CD8-positive, alpha-beta memory T cell (primary cell): ENCODE measurements around the gene CNKSR1. TPM values are rescaled to one million over a fixed set of nuclear protein-coding genes. Genes with fewer than 3 reads are reported as not detected.
A peak's percentile ranks its signal among the peaks of the same experiment; 100 is the strongest.

Source experiments
- CTCF ChIA-PET: fragments of 350-600 bp; sonication (Branson Sonifier 250); formaldehyde crosslinking; loops from one replicate; lab custom pipeline; 2021; ENCODE audit warnings: antibody characterized with exemption; lab: Charles Lee
- POLR2A ChIA-PET: fragments of 350-600 bp; sonication (Branson Sonifier 250); formaldehyde crosslinking; loops from one replicate; lab custom pipeline; 2021; ENCODE audit warnings: antibody characterized with exemption; lab: Charles Lee
- DNase-seq, 5 donors: peaks; one replicate each; pipeline versions ENCODE4 v3.0.0 to v3.0.0-alpha.2; 2020 to 2022; ENCODE audit warnings: mixed read lengths in 1 of 5
- H3K27ac ChIP-seq: one replicate; pipeline ENCODE4 v1.7.0; 2013; ENCODE audit warnings: low read depth, mild to moderate bottlenecking, low read length, moderate library complexity
- H3K27me3 ChIP-seq: 2 replicates; pipeline ENCODE4 v1.7.0; 2013; ENCODE audit warnings: low read length, mild to moderate bottlenecking; ENCODE audit not compliant: insufficient read depth, poor library complexity, severe bottlenecking
- H3K36me3 ChIP-seq: 2 replicates; pipeline ENCODE4 v1.7.0; 2013; ENCODE audit warnings: mild to moderate bottlenecking, low read length, moderate library complexity; ENCODE audit not compliant: insufficient read depth
- H3K4me1 ChIP-seq: 2 replicates; pipeline ENCODE4 v1.7.0; 2013; ENCODE audit warnings: mild to moderate bottlenecking, low read length, moderate library complexity; ENCODE audit not compliant: insufficient read depth
- H3K4me3 ChIP-seq: 2 replicates; pipeline ENCODE4 v1.7.0; 2013; ENCODE audit warnings: mild to moderate bottlenecking, low read length
- H3K9me3 ChIP-seq: 2 replicates; pipeline ENCODE4 v1.7.0; 2013; ENCODE audit warnings: mild to moderate bottlenecking, low read length
- H3K27ac Mint-ChIP-seq, 8 donors: one replicate each; pipeline ENCODE4 v1.8.0; 2020 to 2021; ENCODE audit warnings: mixed read lengths in 8 of 8, mild to moderate bottlenecking in 6 of 8, inconsistent platforms in 3 of 8, moderate library complexity in 3 of 8
- H3K27me3 Mint-ChIP-seq, 2 donors: one replicate each; pipeline ENCODE4 v1.8.0; 2020 to 2021; ENCODE audit warnings: mixed read lengths in 2 of 2, mild to moderate bottlenecking in 1 of 2, moderate library complexity in 1 of 2
- H3K36me3 Mint-ChIP-seq, 3 donors: one replicate each; pipeline ENCODE4 v1.8.0; 2020 to 2021; ENCODE audit warnings: mixed read lengths in 3 of 3, inconsistent platforms in 1 of 3, mild to moderate bottlenecking in 1 of 3
- H3K4me1 Mint-ChIP-seq, 3 donors: one replicate each; pipeline ENCODE4 v1.8.0; 2020 to 2021; ENCODE audit warnings: mixed read lengths in 3 of 3, inconsistent platforms in 1 of 3, mild to moderate bottlenecking in 1 of 3
- H3K4me3 Mint-ChIP-seq, 7 donors: one replicate each; pipeline ENCODE4 v1.8.0; 2020 to 2021; ENCODE audit warnings: mixed read lengths in 7 of 7, mild to moderate bottlenecking in 6 of 7, moderate library complexity in 4 of 7, inconsistent platforms in 2 of 7
- H3K9me3 Mint-ChIP-seq, 5 donors: one replicate each; pipeline ENCODE4 v1.8.0; 2020 to 2022; ENCODE audit warnings: mixed read lengths in 5 of 5, mild to moderate bottlenecking in 3 of 5, moderate library complexity in 2 of 5, inconsistent platforms in 1 of 5
- polyA plus RNA-seq: library from polyadenylated mRNA; unstranded; fragments of 300-500 nt; fragmentation: Illumina TruSeq; gene quantifications from one replicate; pipeline ENCODE4 v1.2.3, GENCODE V29; 2021
- total RNA-seq, 2 experiments: library from RNA; stranded (reverse); gene quantifications; one replicate each; pipeline ENCODE4 v1.2.3, GENCODE V29; 2021

Gene CNKSR1
- total RNA-seq (under 1 TPM; 0.37 to 0.86 TPM), polyA plus RNA-seq (not detected)

DNA sequence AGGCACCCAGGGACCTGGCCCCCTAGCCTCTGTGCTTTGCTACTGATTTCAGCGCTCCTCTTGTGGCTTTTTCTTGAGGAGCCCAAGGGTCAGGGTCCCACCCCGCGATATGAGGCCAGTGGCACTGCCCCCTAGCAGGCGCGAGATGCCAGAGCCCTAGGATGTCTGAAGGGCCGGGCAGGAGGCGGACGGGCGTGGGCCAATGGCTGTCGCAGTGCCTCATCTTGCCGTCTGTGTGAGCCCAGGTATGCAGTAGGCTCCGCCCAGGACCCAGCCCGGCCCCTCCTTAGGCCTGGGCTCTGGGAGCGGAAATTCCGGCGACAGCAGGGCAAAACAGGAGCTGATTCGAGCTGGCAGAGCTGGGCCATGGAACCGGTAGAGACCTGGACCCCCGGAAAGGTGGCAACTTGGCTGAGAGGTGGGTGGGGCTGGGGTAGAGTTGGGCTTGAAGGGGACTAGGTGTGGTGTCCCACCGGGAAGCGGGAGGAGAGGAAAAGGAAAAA lies at the start of gene CNKSR1:
TSS of gene CNKSR1 (plus strand) at position 310 of the 503 bp plus-strand sequence. CDS start at position 367, 57 bp downstream.
- no peak within 1 kb of the TSS for H3K4me3 ChIP-seq
- Mint-ChIP-seq H3K27me3 (no peaks in the 10 kb centered on the region), H3K4me1 (no peaks in the 10 kb centered on the region)

DNA sequence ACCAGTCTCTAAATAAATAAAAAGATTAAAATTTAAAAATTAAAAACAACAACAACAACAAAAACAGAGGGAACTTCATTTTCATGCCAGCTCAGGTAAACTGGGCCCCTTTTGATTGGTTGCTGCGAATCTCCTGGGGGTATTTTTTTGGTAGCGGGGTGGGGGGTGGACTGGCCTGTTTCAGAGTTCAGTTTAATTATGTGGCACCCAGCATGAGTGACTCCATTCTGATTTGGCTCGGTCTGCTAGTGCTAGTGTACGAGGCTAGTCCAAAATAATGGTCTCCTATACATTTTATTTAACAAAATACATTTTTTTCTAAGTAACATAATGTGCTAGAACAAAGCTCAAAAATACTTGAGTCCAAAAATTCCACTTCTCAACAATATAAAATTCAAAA lies 47.5 kb upstream of the CNKSR1 start:
- Histone ChIP-seq H3K27me3 (no peaks in the 10 kb centered on the region), H3K36me3 (no peaks in the 10 kb centered on the region), H3K27ac (no peak overlapping the region), H3K9me3 (no peaks in the 10 kb centered on the region), H3K4me3 (no peak overlapping the region), H3K4me1 (peaks cover 29% of the 10 kb centered on the region)
- peaks cover 0 to 2% (median 0%) of the 10 kb centered on the region in 3 donors for H3K36me3 Mint-ChIP-seq
- no peak for DNase-seq
- H3K4me3 Mint-ChIP-seq = no peak overlapping the region
- ChIA-PET POLR2A (interaction anchor here (0.7 kb wide), 1 partner anchor 8 kb away, joined by 4 read pairs; no protein-coding TSS in a partner anchor), CTCF (interaction anchor here (3.1 kb wide), 1 partner anchor 15 kb away, joined by 16 read pairs; no protein-coding TSS in a partner anchor)
- no peak overlapping the region for H3K27ac Mint-ChIP-seq
- H3K27me3 Mint-ChIP-seq = peaks cover 0 to 20% of the 10 kb centered on the region in 2 donors
- no peaks in the 10 kb centered on the region for H3K9me3 Mint-ChIP-seq
- peaks cover 25 to 38% (median 36%) of the 10 kb centered on the region in 3 donors for H3K4me1 Mint-ChIP-seq

More for the DNA sequence above, at the start of gene CNKSR1:
- Mint-ChIP-seq H3K36me3 (no peaks in the 10 kb centered on the region), H3K4me3 (no peak within 1 kb of the TSS), H3K27ac (peak within 1 kb of the TSS in 1 of 8 donors; percentile 23), H3K9me3 (no peaks in the 10 kb centered on the region)
- ChIA-PET CTCF (interaction anchor here (1.3 kb wide), 1 partner anchor 57 kb away, joined by 4 read pairs; the partner anchor contains the start of gene CEP85), POLR2A (no interaction called here)
- H3K27me3 ChIP-seq = no peaks in the 10 kb centered on the region
- no peaks in the 10 kb centered on the region for H3K36me3 ChIP-seq
- no peaks in the 10 kb centered on the region for H3K9me3 ChIP-seq
- no peak within 1 kb of the TSS for H3K27ac ChIP-seq
- DNase-seq = no peak
- no peaks in the 10 kb centered on the region for H3K4me1 ChIP-seq

DNA sequence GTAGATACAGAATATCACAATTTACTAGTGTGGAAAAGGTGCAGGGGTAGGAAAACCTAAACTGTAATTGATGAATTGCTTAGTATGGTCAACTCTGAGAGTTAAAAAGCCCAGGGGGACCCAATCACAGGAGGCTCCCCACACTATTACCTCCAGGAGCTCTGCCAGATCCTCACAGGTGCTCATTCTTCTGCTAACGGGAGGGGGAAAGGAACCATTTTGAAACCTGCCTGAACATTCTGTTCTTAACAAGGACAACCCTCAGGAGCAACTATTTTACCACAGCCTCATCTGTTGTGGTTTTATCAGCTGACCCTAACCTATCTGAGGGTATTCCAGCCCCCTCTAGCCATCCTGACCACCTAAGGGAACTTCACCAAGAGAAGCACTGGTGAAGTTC lies 46.6 kb upstream of the CNKSR1 start:
- Histone ChIP-seq H3K9me3 (no peaks in the 10 kb centered on the region), H3K4me1 (peaks cover 24% of the 10 kb centered on the region), H3K4me3 (no peak overlapping the region), H3K27me3 (no peaks in the 10 kb centered on the region), H3K36me3 (no peaks in the 10 kb centered on the region), H3K27ac (no peak overlapping the region)
- peaks cover 0 to 20% of the 10 kb centered on the region in 2 donors for H3K27me3 Mint-ChIP-seq
- H3K9me3 Mint-ChIP-seq = peaks cover 0 to 3% (median 0%) of the 10 kb centered on the region in 5 donors
- H3K27ac Mint-ChIP-seq = no peak overlapping the region
- DNase-seq = no peak
- POLR2A ChIA-PET = no interaction called here
- CTCF ChIA-PET = interaction anchor here (3.1 kb wide), 1 partner anchor 14 kb away, joined by 16 read pairs; no protein-coding TSS in a partner anchor
- no peak overlapping the region for H3K4me3 Mint-ChIP-seq
- H3K36me3 Mint-ChIP-seq = peaks cover 0 to 2% (median 0%) of the 10 kb centered on the region in 3 donors
- H3K4me1 Mint-ChIP-seq = peaks cover 22 to 30% (median 30%) of the 10 kb centered on the region in 3 donors

DNA sequence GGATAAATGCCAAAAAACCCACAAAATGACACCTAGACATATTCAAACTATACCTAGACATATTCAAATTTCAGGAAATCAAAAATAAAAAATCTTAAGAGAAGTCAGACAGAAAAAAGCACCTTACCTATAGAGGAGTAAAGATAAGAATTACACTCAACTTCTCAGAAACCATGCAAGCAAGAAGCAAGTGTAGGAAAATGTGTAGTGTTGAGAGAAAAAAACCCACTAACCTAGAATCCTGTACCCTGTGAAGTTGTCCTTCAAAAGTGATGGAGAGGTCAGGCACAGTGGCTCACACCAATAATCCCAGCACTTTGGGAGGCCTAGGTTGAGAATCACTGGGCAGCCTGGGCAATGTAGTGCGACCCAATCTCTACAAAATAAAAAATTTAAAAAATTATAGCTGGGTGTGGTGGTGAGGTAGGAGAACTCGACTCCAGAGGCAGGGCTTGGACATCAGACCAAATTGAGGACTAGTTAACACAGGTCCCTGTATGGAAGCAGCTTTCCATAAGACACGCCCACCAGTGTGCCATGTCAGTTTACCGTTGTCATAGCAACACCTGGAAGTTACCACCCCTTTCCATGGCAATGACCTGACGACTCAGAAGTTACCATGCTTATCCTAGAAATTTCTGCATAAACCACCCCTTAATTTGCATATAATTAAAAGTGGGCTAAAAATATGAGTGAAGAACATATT lies 45.0 kb upstream of the CNKSR1 start:
- Mint-ChIP-seq H3K36me3 (peaks cover 0 to 2% (median 0%) of the 10 kb centered on the region in 3 donors), H3K9me3 (peaks cover 0 to 3% (median 0%) of the 10 kb centered on the region in 5 donors), H3K4me1 (peaks cover 8 to 14% (median 14%) of the 10 kb centered on the region in 3 donors), H3K27me3 (peaks cover 0 to 20% of the 10 kb centered on the region in 2 donors), H3K27ac (no peak overlapping the region), H3K4me3 (no peak overlapping the region)
- H3K4me3 ChIP-seq = no peak overlapping the region
- no peak for DNase-seq
- H3K27me3 ChIP-seq = no peaks in the 10 kb centered on the region
- H3K9me3 ChIP-seq = no peaks in the 10 kb centered on the region
- H3K27ac ChIP-seq = no peak overlapping the region
- no peaks in the 10 kb centered on the region for H3K36me3 ChIP-seq
- peaks cover 10% of the 10 kb centered on the region for H3K4me1 ChIP-seq
- ChIA-PET POLR2A (no interaction called here), CTCF (interaction anchor here (1.3 kb wide), 1 partner anchor 13 kb away, joined by 3 read pairs; no protein-coding TSS in a partner anchor)

DNA sequence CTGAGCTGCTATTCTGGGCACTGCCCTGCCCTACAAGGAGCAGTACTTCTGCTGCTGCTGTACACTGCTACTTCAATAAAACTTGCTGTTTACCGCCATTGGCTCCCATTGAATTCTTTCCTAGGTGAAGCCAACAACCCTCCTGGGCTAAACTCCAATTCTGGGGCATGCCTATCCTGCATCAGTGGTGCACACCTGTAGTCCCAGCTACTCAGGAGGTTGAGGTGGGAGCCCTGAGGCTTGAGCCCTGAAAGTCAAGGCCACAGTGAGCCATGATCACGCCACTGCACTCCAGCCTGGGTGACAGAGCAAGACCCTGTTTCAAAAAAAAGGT lies 44.5 kb upstream of the CNKSR1 start:
- ChIA-PET CTCF (interaction anchor here (0.6 to 1.3 kb wide), 2 partner anchors 12 to 1245 kb away, joined by 3 read pairs; no protein-coding TSS in a partner anchor), POLR2A (interaction anchor here (0.7 kb wide), 1 partner anchor 35 kb away, joined by 3 read pairs; no protein-coding TSS in a partner anchor)
- Mint-ChIP-seq H3K27ac (no peak overlapping the region), H3K27me3 (peaks cover 0 to 17% of the 10 kb centered on the region in 2 donors), H3K36me3 (peaks cover 0 to 2% (median 0%) of the 10 kb centered on the region in 3 donors), H3K9me3 (peaks cover 0 to 3% (median 0%) of the 10 kb centered on the region in 5 donors), H3K4me3 (no peak overlapping the region), H3K4me1 (peaks cover 3 to 9% (median 9%) of the 10 kb centered on the region in 3 donors)
- H3K36me3 ChIP-seq = no peaks in the 10 kb centered on the region
- H3K27ac ChIP-seq = no peak overlapping the region
- H3K9me3 ChIP-seq = no peaks in the 10 kb centered on the region
- no peaks in the 10 kb centered on the region for H3K27me3 ChIP-seq
- no peak for DNase-seq
- peaks cover 5% of the 10 kb centered on the region for H3K4me1 ChIP-seq
- no peak overlapping the region for H3K4me3 ChIP-seq

GRCh38 chr1:26134466-26134865 lies 42.8 kb upstream of the CNKSR1 start:
- H3K27me3 ChIP-seq = no peaks in the 10 kb centered on the region
- POLR2A ChIA-PET = no interaction called here
- no peak overlapping the region for H3K27ac Mint-ChIP-seq
- no peaks in the 10 kb centered on the region for H3K9me3 ChIP-seq
- no peak for DNase-seq
- peaks cover 0 to 3% (median 0%) of the 10 kb centered on the region in 5 donors for H3K9me3 Mint-ChIP-seq
- no peak overlapping the region for H3K4me3 Mint-ChIP-seq
- H3K27me3 Mint-ChIP-seq = peaks cover 0 to 12% of the 10 kb centered on the region in 2 donors
- no peak overlapping the region for H3K27ac ChIP-seq
- H3K4me3 ChIP-seq = no peak overlapping the region
- peaks cover 8% of the 10 kb centered on the region for H3K4me1 ChIP-seq
- peaks cover 4 to 9% (median 8%) of the 10 kb centered on the region in 3 donors for H3K4me1 Mint-ChIP-seq
- H3K36me3 Mint-ChIP-seq = peaks cover 0 to 2% (median 0%) of the 10 kb centered on the region in 3 donors
- no peaks in the 10 kb centered on the region for H3K36me3 ChIP-seq
- CTCF ChIA-PET = no interaction called here

DNA sequence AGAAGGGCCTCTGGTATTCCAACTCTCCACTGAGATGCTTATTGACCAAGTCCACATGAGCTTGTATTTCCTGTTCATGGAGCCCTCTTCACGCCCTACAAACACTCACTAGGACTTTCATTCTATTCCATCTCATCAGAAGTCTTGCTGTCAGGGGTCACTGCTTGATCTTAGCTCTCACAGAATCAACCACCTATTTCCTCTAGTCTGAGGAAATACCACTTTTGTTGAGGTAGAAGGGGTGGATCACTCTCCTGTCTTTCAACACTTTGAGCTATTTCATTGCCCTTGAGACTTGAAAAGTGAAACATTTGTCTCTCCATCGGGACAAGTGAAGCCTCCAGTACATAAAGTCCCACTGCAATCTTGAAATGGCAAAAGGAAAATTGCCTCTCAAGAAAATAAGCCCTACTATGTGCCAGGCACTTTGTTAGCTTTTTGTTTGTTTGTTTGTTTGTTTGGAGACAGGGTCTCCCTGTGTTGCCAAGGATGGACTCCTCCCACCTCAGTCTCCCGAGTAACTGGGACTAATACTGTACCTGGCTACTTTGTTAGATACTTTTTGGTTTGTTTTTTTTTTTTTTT lies 38.2 kb upstream of the CNKSR1 start:
- POLR2A ChIA-PET = interaction anchor here (1.8 kb wide), 1 partner anchor 28 kb away, joined by 5 read pairs; the partner anchor contains the start of gene PDIK1L
- Mint-ChIP-seq H3K4me3 (no peak overlapping the region), H3K27me3 (peaks cover 0 to 3% of the 10 kb centered on the region in 2 donors), H3K36me3 (no peaks in the 10 kb centered on the region), H3K27ac (peak overlapping the region in 3 of 8 donors; percentile 2 to 47 (median 38)), H3K9me3 (peaks cover 0 to 3% (median 0%) of the 10 kb centered on the region in 5 donors), H3K4me1 (peaks cover 4 to 9% (median 8%) of the 10 kb centered on the region in 3 donors)
- Histone ChIP-seq H3K4me1 (peaks cover 8% of the 10 kb centered on the region), H3K36me3 (no peaks in the 10 kb centered on the region), H3K9me3 (no peaks in the 10 kb centered on the region), H3K27me3 (no peaks in the 10 kb centered on the region), H3K27ac (peak overlapping the region; percentile 3), H3K4me3 (no peak overlapping the region)
- CTCF ChIA-PET = interaction anchor here (0.7 to 1.7 kb wide), 7 partner anchors 32 to 683 kb away, joined by 3 to 5 read pairs (median 3); no protein-coding TSS in a partner anchor
- peak in 1 of 5 donors; percentile 31 for DNase-seq
